HPDE6-E6E7 (cell line): Measurements from ENCODE around the gene FANCD2OS.
A peak's percentile ranks its signal among the peaks of the same experiment; 100 is the strongest.
"Not testable (repeated sequence)": the region's sequence is repeated elsewhere in the genome, so short reads cannot be mapped to it uniquely, and the experiment has no call there.

Experiments
- DNase-seq: peaks from one replicate; pipeline ENCODE4 v3.0.0; 2011; ENCODE audit warnings: missing footprints; ENCODE audit errors: extremely low spot score

The FANCD2OS gene

GRCh38 chr3:10108091-10108490, at the start of gene FANCD2OS:
TSS of gene FANCD2OS (minus strand) at chr3:10108255. CDS start at chr3:10104774, 3,481 bp downstream.
- DNase-seq, result no peak

- no peak for DNase-seq
Observed at GRCh38 chr3:10157031-10157430, 49.0 kb upstream of the FANCD2OS start.

- DNase-seq, result no peak
Observed at GRCh38 chr3:10155658-10156057, 47.6 kb upstream of the FANCD2OS start.

GRCh38 chr3:10155123-10155472, 47.0 kb upstream of the FANCD2OS start:
- DNase-seq, result no peak

GRCh38 chr3:10154335-10155122, 46.5 kb upstream of the FANCD2OS start:
- DNase-seq, result no peak

GRCh38 chr3:10150987-10151386, 42.9 kb upstream of the FANCD2OS start:
- DNase-seq, result no peak

- no peak for DNase-seq
Observed at GRCh38 chr3:10149226-10149625, 41.2 kb upstream of the FANCD2OS start.

GRCh38 chr3:10145685-10146084, 37.6 kb upstream of the FANCD2OS start:
- DNase-seq, result no peak

- no peak for DNase-seq
Observed at GRCh38 chr3:10142707-10143560, 34.9 kb upstream of the FANCD2OS start.

GRCh38 chr3:10140996-10141546, 33.0 kb upstream of the FANCD2OS start:
- DNase-seq, result no peak

- no peak for DNase-seq
Observed at GRCh38 chr3:10137178-10137577, 29.1 kb upstream of the FANCD2OS start.

- DNase-seq, result no peak
Observed at GRCh38 chr3:10136426-10137005, 28.5 kb upstream of the FANCD2OS start.

GRCh38 chr3:10135872-10136271, 27.8 kb upstream of the FANCD2OS start:
- not testable (repeated sequence) for DNase-seq

GRCh38 chr3:10122724-10123123, 14.7 kb upstream of the FANCD2OS start:
- DNase-seq, result no peak

- no peak for DNase-seq
Observed at GRCh38 chr3:10121064-10121463, 13.0 kb upstream of the FANCD2OS start.

- no peak for DNase-seq
Observed at GRCh38 chr3:10119376-10119775, 11.3 kb upstream of the FANCD2OS start.

GRCh38 chr3:10116928-10117327, 8.9 kb upstream of the FANCD2OS start:
- DNase-seq, result no peak

- no peak for DNase-seq
Observed at GRCh38 chr3:10116138-10116460, 8.0 kb upstream of the FANCD2OS start.

- DNase-seq, result peak; percentile 84
Observed at GRCh38 chr3:10115326-10116137, 7.5 kb upstream of the FANCD2OS start, which contains the start of gene BRK1. TSS of gene BRK1 (plus strand) at chr3:10115675. CDS start at chr3:10115702, 27 bp downstream.

GRCh38 chr3:10106919-10107318, 1.1 kb downstream of the FANCD2OS start:
- no peak for DNase-seq

- no peak for DNase-seq
Observed at GRCh38 chr3:10099041-10099440, 9.0 kb downstream of the FANCD2OS start.
